Measurements from ENCODE around the gene PPP1CC. TPM values are rescaled to one million over a fixed set of nuclear protein-coding genes. Genes with fewer than 3 reads are reported as not detected.

Gene PPP1CC
- total and polyA plus RNA-seq, 11 donors, result 90.6 to 207 (median 140) TPM

DNA sequence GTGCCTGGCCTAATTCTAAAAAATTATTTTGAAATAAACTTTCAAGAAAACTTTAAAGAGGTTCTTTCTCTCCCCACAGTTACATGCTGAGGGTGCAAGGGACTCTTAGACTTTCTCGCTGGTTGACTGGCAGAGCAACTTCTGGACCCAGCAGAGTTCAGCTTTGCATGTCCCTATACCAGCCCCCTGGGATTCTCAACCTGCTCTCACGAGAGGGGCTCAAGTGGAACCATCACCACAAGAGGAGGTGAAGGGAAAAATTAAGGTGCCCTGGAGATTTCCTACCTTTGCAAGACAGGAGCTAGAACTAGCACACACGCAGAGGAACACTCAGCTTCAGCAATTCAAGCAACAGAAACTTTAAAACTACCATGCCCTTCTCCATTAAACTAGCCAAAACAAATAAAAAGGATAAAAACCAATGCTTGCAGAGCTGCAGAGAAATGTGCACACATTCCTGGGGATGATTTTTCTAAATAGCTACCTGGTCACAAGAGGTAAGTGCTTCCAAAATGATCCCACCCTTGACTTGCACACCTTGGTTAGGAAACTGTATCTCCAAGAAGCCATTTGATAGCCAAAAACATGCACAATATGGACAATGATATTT lies 56.3 kb downstream of the PPP1CC start:
- DNase-seq (no peak), ATAC-seq (no peak)
- Histone ChIP-seq H3K4me1 (peaks cover 4 to 45% (median 22%) of the 10 kb centered on the region in 12 donors), H3K27ac (no peak overlapping the region), H3K27me3 (no peaks in the 10 kb centered on the region), H3K36me3 (peaks cover 0 to 20% (median 6%) of the 10 kb centered on the region in 9 donors), H3K9me3 (no peaks in the 10 kb centered on the region), H3K4me3 (no peak overlapping the region)
- intact Hi-C loops (cut with DNase I), result loop anchor here in 1 of 10 donors (10.0 kb wide), 1 partner anchor 58 kb away; the partner anchor contains the start of gene PPP1CC
- 88 to 98% (median 96%) methylated on average over 3 of the region's 3 CpGs for WGBS, 4 donors
- TF ChIP-seq, protein P1, sequence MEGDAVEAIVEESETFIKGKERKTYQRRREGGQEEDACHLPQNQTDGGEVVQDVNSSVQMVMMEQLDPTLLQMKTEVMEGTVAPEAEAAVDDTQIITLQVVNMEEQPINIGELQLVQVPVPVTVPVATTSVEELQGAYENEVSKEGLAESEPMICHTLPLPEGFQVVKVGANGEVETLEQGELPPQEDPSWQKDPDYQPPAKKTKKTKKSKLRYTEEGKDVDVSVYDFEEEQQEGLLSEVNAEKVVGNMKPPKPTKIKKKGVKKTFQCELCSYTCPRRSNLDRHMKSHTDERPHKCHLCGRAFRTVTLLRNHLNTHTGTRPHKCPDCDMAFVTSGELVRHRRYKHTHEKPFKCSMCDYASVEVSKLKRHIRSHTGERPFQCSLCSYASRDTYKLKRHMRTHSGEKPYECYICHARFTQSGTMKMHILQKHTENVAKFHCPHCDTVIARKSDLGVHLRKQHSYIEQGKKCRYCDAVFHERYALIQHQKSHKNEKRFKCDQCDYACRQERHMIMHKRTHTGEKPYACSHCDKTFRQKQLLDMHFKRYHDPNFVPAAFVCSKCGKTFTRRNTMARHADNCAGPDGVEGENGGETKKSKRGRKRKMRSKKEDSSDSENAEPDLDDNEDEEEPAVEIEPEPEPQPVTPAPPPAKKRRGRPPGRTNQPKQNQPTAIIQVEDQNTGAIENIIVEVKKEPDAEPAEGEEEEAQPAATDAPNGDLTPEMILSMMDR (IDR thresholded peaks at IDR 0.05), result no peak

GRCh38 chr12:110684312-110684836 lies 58.3 kb downstream of the PPP1CC start:
- Histone ChIP-seq H3K4me1 (peaks cover 4 to 33% (median 15%) of the 10 kb centered on the region in 12 donors), H3K27ac (no peak overlapping the region), H3K4me3 (no peak overlapping the region), H3K36me3 (peaks cover 0 to 21% (median 6%) of the 10 kb centered on the region in 9 donors), H3K9me3 (no peaks in the 10 kb centered on the region), H3K27me3 (no peaks in the 10 kb centered on the region)
- DNase-seq, result no peak
- WGBS, 4 donors, result 67 to 79% (median 73%) methylated on average over 7 of the region's 7 CpGs
- no peak for TF ChIP-seq POLR2A (IDR thresholded peaks at IDR 0.05)
- TF ChIP-seq, protein P1 (IDR thresholded peaks at IDR 0.05), result no peak
- intact Hi-C loops (cut with DNase I), result loop anchor here in 1 of 10 donors (10.0 kb wide), 1 partner anchor 60 kb away; the partner anchor contains the start of gene PPP1CC
- ATAC-seq, result no peak

GRCh38 chr12:110683888-110684287 lies 58.8 kb downstream of the PPP1CC start:
- Histone ChIP-seq H3K36me3 (peaks cover 0 to 21% (median 6%) of the 10 kb centered on the region in 9 donors), H3K4me3 (no peak overlapping the region), H3K27me3 (no peaks in the 10 kb centered on the region), H3K4me1 (peaks cover 4 to 31% (median 14%) of the 10 kb centered on the region in 12 donors), H3K27ac (no peak overlapping the region), H3K9me3 (no peaks in the 10 kb centered on the region)
- ATAC-seq (no peak), DNase-seq (no peak)
- intact Hi-C loops (cut with DNase I), result loop anchor here in 1 of 10 donors (10.0 kb wide), 1 partner anchor 61 kb away; the partner anchor contains the start of gene PPP1CC
- TF ChIP-seq, protein P1 (IDR thresholded peaks at IDR 0.05), result no peak
- no peak for TF ChIP-seq POLR2A (IDR thresholded peaks at IDR 0.05)
- WGBS, 4 donors, result 82 to 94% (median 87%) methylated on average over 2 of the region's 2 CpGs

DNA sequence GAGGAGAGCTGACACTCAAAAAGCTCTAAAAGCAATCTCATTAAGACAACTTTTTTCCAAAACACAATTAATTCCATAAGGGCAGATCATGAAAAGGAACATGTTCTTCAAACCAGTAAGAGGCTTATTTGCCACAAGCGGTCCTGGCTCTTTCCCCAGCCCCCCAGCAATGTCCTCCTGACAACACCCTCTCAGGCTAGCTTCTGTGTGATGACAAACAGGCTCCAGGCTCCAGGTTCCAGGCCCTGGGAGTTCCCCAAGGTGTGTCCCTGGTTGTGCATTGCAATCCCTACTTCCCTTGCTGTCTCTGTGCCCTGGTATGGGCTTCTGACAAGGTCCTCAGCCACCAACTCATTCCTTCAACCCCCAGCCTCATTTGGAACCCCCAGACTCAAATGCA lies 62.7 kb downstream of the PPP1CC start:
- TF ChIP-seq, protein P1 (IDR thresholded peaks at IDR 0.05), result no peak
- no peak for TF ChIP-seq POLR2A (IDR thresholded peaks at IDR 0.05)
- peaks cover 0 to 22% (median 6%) of the 10 kb centered on the region in 9 donors for H3K36me3 ChIP-seq
- no peak for DNase-seq

More for the DNA sequence above, 62.7 kb downstream of the PPP1CC start:
- Histone ChIP-seq H3K27ac (no peak overlapping the region), H3K4me1 (peaks cover 0 to 39% (median 19%) of the 10 kb centered on the region in 12 donors), H3K27me3 (no peaks in the 10 kb centered on the region), H3K4me3 (no peak overlapping the region), H3K9me3 (peaks cover 0 to 3% (median 0%) of the 10 kb centered on the region in 12 donors)
- ATAC-seq, result no peak
- 47 to 63% (median 59%) methylated on average over 1 of the region's 1 CpG for WGBS, 4 donors
- intact Hi-C loops (cut with DNase I), result loop anchor here in 1 of 10 donors (10.0 kb wide), 1 partner anchor 65 kb away; the partner anchor contains the start of gene PPP1CC
